Heart right ventricle (tissue), 16 donors: Measurements from ENCODE around the gene FUT3. TPM values are rescaled to one million over a fixed set of nuclear protein-coding genes. Genes with fewer than 3 reads are reported as not detected.

Experiments
- ATAC-seq, 8 donors: fragments of 200-7000 bp; cut with Tn5 transposase; one replicate each; pipeline ENCODE4 v1.9.1; 2020; ENCODE audit warnings: mild to moderate bottlenecking in 8 of 8, moderate library complexity in 8 of 8, moderate number of reproducible peaks in 1 of 8
- DNase-seq, 2 donors: peaks; one replicate each; pipeline ENCODE4 v3.0.0-alpha.2; 2020
- H3K27ac ChIP-seq, 10 donors: fragments of 200-600 bp; sonication (generic) in 2 of 10; one replicate each; pipeline versions ENCODE4 v1.5.0 to v1.8.0; 2020 to 2022; ENCODE audit warnings: mild to moderate bottlenecking in 3 of 10
- H3K27me3 ChIP-seq, 7 donors: fragments of 200-600 bp; one replicate each; pipeline ENCODE4 v1.8.0; 2021 to 2022; ENCODE audit warnings: mild to moderate bottlenecking in 2 of 7
- H3K36me3 ChIP-seq, 9 donors: fragments of 200-600 bp; sonication (generic) in 1 of 9; one replicate each; pipeline versions ENCODE4 v1.5.0 to v1.8.0; 2020 to 2022; ENCODE audit warnings: mild to moderate bottlenecking in 2 of 9
- H3K4me1 ChIP-seq, 9 donors: fragments of 200-600 bp; sonication (generic) in 1 of 9; one replicate each; pipeline versions ENCODE4 v1.5.0 to v1.8.0; 2020 to 2022; ENCODE audit warnings: mild to moderate bottlenecking in 4 of 9
- H3K4me3 ChIP-seq, 10 donors: fragments of 200-600 bp; sonication (generic) in 2 of 10; one replicate each; pipeline versions ENCODE4 v1.5.0 to v1.8.0; 2020 to 2022; ENCODE audit warnings: mild to moderate bottlenecking in 7 of 10, moderate library complexity in 2 of 10
- H3K9me3 ChIP-seq, 11 donors: fragments of 200-600 bp in 10 of 11; sonication (generic) in 2 of 11; one replicate each; pipeline versions ENCODE4 v1.5.0 to v1.8.0; 2013 to 2022; ENCODE audit warnings: mild to moderate bottlenecking in 2 of 11, control low read depth in 1 of 11, moderate library complexity in 1 of 11
- CTCF ChIP-seq, 9 donors: fragments of 200-600 bp; sonication (generic) in 2 of 9; IDR thresholded peaks; one replicate each; pipeline versions ENCODE4 v1.5.0 to v1.8.0; 2021 to 2022; ENCODE audit warnings: antibody characterized with exemption in 9 of 9, mild to moderate bottlenecking in 5 of 9, moderate library complexity in 1 of 9
- WGBS, 2 donors: extraction: QIAGEN DNeasy Blood & Tissue Kit; methylation state at CpG; one replicate each; pipeline ENCODE4 v1.1.7; 2013; ENCODE audit warnings: inconsistent platforms in 1 of 2; 5-methylcytosine and 5-hydroxymethylcytosine counted together
- intact Hi-C, 10 donors: fragments of 100-400 bp; cut with DNase I; formaldehyde crosslinking; loops; one replicate each; pipeline versions ENCODE4 v1.11.1 to v1.14.2; 2022
- polyA plus RNA-seq, 2 donors: library from polyadenylated mRNA; stranded (reverse); fragments of 200-250 nt; gene quantifications; one replicate each; pipeline ENCODE4 v1.2.3, GENCODE V29; 2013
- total RNA-seq, 10 donors: library from RNA; stranded (reverse); fragmentation: NEBNext Ultra II Directional in 3 of 10; extraction: Animal tissue kit (Norgen Biotek cat#: 25700) in 3 of 10; gene quantifications; one replicate each; pipeline versions ENCODE4 v1.2.1 to v1.2.4, GENCODE V29; 2021 to 2023
- donor health status: Arrhythmogenic right ventricular cardiomyopathy.
- donor health status: ischemic (EF 13 %, LVEDD 7.1; RV severe dilation, severe dysfunction).
- donor health status: healthy with polysubstance abuse.
- donor health status: DM: no; HTN: yes; CAD: no.
- donor health status: DM: no; HTN: no; CAD: no.
- donor health status: ischemic (EF 25% LVEDD 6.9; RV normal size, moderate dysfunction).
- donor health status: ischemic (EF 25% LVEDD 5.7; RV mildly dilated, moderate dysfunction).
- donor health status: healthy.
- donor health status: DM: yes; HTN: yes; CAD: no.
- donor health status: Ischemic cardiomyopathy.
- donor health status: ischemic (EF 35%, LVEDD 5.7; RV mildly dilated, moderate dysfunction).
- donor health status: nonischemic (EF 11% LVEDD 7.7; RV severe dilation, severe dysfunction).
- donor health status: DM: yes; HTN: yes; CAD: no.
- donor health status: PGD.
- donor health status: ischemic (EF 29% LVEDD 5.4; RV normal size, mild dysfunction).
- donor health status: nonischemic (EF 23%, LVEDD 6.1; RV moderate dilation, normal function).

Gene FUT3
- total and polyA plus RNA-seq, 12 donors = 0.01 TPM; not detected in 11

- intact Hi-C loops = loop anchor here in 1 of 10 donors (10.0 kb wide), 1 partner anchor 45 kb away; no protein-coding TSS in a partner anchor
- Histone ChIP-seq H3K36me3 (no peaks in the 10 kb centered on the region), H3K4me3 (no peak within 1 kb of the TSS), H3K9me3 (no peaks in the 10 kb centered on the region), H3K27me3 (no peaks in the 10 kb centered on the region), H3K4me1 (peaks cover 0 to 7% (median 0%) of the 10 kb centered on the region in 9 donors), H3K27ac (no peak within 1 kb of the TSS)
- ATAC-seq (peak in 1 of 8 donors; percentile 13), DNase-seq (no peak)
- TF ChIP-seq CTCF (IDR thresholded peaks at IDR 0.05) = no peak
- WGBS, 2 donors = 77 to 87% methylated on average over 9 of the region's 9 CpGs
Measured at GRCh38 chr19:5839065-5840017, 11.9 kb downstream of the FUT3 start, which contains the start of gene FUT6. Gene FUT6, minus strand, starts transcription at chr19:5839702. Its CDS starts 7,135 bp downstream, at chr19:5832567.

GRCh38 chr19:5838353-5839064 is 12.7 kb downstream of the FUT3 start:
- intact Hi-C loops = loop anchor here in 1 of 10 donors (10.0 kb wide), 1 partner anchor 46 kb away; no protein-coding TSS in a partner anchor
- WGBS, 2 donors = 74 to 77% methylated on average over 20 of the region's 20 CpGs
- H3K9me3 ChIP-seq = no peaks in the 10 kb centered on the region
- no peak overlapping the region for H3K4me3 ChIP-seq
- no peak for TF ChIP-seq CTCF (IDR thresholded peaks at IDR 0.05)
- no peak overlapping the region for H3K27ac ChIP-seq
- H3K27me3 ChIP-seq = no peaks in the 10 kb centered on the region
- no peak for ATAC-seq
- H3K4me1 ChIP-seq = peaks cover 0 to 7% (median 0%) of the 10 kb centered on the region in 9 donors
- no peaks in the 10 kb centered on the region for H3K36me3 ChIP-seq
- no peak for DNase-seq

DNA sequence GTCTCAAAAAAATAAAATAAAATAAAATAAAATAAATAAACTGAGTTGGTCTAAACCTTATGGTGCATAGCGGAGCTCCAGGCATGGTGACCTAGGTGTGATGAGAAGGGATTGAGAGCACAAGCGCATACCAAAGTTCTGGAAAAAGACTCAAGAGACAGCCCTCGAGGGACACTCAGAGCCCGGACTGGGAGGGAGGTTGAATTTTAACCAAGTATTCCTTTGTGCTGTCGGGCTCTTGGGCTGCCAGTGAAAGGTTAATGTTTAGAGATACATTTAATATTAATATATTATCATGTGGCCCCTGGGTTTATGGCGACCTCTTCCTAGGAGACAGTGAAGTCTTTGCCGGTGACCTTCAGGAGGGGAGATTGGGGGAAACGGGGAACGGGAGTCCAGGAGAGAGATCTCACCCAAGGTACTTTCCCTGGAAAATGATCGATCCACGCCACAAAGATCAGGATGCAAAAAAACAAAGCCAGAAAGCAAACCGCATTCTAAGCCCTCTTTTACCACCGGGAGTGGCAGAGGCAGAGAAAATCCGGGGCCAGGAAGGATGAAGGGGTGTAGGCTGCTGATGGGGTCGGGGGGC is 13.4 kb downstream of the FUT3 start:
- no peak overlapping the region for H3K27ac ChIP-seq
- no peak for TF ChIP-seq CTCF (IDR thresholded peaks at IDR 0.05)
- intact Hi-C loops = loop anchor here in 1 of 10 donors (10.0 kb wide), 1 partner anchor 47 kb away; no protein-coding TSS in a partner anchor
- 66 to 69% methylated on average over 15 of the region's 15 CpGs for WGBS, 2 donors
- H3K9me3 ChIP-seq = no peaks in the 10 kb centered on the region
- ATAC-seq (no peak), DNase-seq (no peak)
- no peak overlapping the region for H3K4me3 ChIP-seq
- no peaks in the 10 kb centered on the region for H3K36me3 ChIP-seq
- H3K27me3 ChIP-seq = peaks cover 0 to under 1% (median 0%) of the 10 kb centered on the region in 7 donors
- H3K4me1 ChIP-seq = peaks cover 0 to 7% (median 0%) of the 10 kb centered on the region in 9 donors
